HL-60 (cell line): Measurements from ENCODE around the gene CAMTA1.
"Not testable (repeated sequence)": the region's sequence is repeated elsewhere in the genome, so short reads cannot be mapped to it uniquely, and the experiment has no call there.

Experiments used
- CTCF ChIP-seq: IDR thresholded peaks from one replicate; pipeline ENCODE4 v1.5.1; 2011; ENCODE audit warnings: low read length, control low read depth, inconsistent platforms; ENCODE audit not compliant: insufficient read depth
- GABPA ChIP-seq: IDR thresholded peaks from 2 replicates; pipeline ENCODE4 v1.6.1; 2012; ENCODE audit warnings: low read depth
- POLR2AphosphoS5 ChIP-seq: IDR thresholded peaks from 2 replicates; pipeline ENCODE4 v1.6.1; 2012; ENCODE audit warnings: low read depth
- REST ChIP-seq: IDR thresholded peaks from 2 replicates; pipeline ENCODE4 v1.6.1; 2012; ENCODE audit warnings: low read depth; ENCODE audit not compliant: insufficient replicate concordance
- SPI1 ChIP-seq: IDR thresholded peaks from 2 replicates; pipeline ENCODE4 v1.6.1; 2012; ENCODE audit warnings: low read depth, mild to moderate bottlenecking, borderline replicate concordance

DNA sequence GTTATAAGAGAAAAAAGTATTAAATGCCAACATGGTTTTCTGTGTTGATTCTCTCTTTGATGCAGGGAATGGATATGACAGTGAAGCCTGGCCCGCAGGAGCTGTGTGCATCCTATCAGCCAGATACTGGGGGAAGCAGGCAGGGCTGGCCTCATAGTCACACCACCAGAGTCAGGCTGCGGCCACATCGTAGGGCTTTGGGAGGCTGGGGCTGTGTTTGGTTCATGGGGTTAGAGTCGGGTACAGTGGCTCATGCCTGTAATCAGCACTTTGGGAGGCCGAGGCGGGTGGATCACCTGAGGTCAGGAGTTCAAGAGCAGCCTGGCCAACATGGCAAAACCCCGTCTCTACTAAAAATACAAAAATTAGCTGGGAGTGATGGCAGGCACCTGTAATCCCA is 545.5 kb downstream of the CAMTA1 start:
- TF ChIP-seq CTCF, POLR2AphosphoS5, REST, GABPA, SPI1: not testable (repeated sequence)
